GM21786 (cell line): ENCODE results near the gene TRIM67.

Experiments
- ATAC-seq: cut with Tn5 transposase; IDR thresholded peaks from one replicate; pipeline ENCODE4 v1.9.1; 2021; ENCODE audit not compliant: unreplicated experiment

TRIM67 gene

GRCh38 chr1:231182317-231182716 is 20.5 kb downstream of the TRIM67 start:
- no peak for ATAC-seq

DNA sequence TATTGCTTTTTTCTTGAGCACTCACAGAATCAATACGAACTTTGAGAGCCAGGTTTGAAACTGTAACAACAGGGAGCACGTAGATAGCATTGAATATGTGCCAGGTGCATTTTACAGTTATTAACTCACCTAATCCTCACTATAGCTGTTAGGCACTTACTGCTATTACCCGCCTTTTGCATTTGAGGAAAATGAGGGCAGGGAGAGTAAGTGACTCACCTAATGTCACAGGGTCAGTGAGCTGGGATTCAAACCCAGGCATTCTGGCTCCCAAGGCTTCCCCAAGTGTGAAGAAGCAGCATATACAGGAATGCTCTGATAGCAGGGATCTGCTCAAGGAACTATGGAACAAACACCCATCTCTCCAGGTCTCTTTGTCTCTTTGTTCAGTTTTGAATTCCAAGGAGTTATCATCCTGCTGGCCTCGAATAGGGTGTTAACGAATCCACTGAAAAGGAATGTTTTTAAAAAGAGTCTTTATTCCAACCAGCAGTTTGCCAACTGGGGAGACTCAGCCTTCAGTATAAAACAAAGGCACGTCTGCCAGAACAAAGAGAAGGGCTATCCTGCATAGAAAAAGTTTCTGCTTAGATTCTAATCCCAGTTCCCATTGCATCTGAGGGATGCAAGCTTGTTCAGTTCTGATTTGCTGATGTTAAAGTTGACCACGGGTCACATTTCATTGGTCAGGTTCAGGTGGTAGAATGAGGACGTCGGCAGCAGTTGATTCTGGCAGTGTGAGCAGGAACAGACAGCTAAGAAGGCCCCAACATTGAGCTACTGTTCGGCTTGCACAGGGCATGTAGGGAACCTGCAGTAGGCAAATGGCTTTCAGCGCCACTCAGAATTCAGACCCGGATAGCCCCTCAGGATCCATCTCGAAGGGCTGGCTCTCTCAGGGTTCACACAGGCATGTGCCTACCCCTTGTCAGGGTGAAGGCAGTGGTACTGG is 22.1 kb downstream of the TRIM67 start:
- no peak for ATAC-seq

GRCh38 chr1:231184891-231185290 is 23.0 kb downstream of the TRIM67 start:
- ATAC-seq = no peak

DNA sequence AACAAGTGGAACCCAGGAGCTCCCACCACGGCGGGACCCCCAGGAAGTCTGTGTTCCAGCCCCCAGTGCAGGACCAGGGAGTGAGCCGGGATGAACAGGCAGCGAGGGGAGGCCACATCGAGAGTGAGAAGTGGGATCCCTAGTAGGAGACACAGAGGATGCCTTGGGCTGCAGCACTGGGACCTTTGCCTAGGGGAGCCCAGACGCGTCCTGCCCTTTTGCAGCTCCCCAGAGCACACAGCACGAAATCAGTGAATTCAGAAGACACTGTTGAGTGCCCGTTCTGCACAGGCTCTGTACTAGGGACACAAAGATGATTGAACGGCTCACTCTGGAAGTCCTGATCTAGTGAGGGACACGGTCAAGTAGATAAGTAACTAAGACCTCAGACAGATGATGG is 23.5 kb downstream of the TRIM67 start:
- no peak for ATAC-seq

DNA sequence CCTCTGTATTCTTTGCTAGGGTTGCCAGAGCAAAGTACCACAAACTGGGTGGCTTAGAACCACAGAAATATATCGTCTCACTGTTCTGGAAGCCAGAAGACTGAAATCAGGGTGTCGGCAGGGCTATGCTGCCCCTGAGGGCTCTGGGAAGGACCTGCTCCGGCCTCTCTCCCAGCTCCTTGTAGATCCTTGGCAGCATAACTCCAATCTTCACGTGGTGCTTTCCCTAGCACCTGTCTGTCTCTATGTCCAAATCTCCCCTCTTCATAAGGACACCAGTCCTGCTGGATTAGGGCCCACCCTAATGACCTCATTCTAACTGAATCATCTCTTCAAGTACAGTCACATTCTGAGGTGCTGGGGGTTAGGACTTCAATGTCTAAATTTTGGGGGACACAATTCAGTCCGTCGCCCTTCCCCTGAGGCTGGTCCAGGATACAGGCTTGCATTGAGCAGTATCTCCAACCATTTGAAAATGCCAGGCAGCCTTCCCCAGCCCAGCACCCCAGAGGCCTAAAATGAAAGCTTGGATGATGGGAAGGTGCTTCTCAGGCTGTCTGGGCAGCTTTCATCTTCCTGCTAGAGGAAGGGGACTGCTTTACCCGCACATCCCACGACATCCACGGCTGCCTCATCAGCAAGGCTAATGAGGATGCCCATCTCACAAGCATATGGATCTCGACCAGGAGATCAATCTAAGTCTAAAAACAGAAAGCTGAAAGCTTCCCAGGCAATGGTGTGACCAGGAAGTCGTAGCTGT is 24.7 kb downstream of the TRIM67 start:
- ATAC-seq = no peak

DNA sequence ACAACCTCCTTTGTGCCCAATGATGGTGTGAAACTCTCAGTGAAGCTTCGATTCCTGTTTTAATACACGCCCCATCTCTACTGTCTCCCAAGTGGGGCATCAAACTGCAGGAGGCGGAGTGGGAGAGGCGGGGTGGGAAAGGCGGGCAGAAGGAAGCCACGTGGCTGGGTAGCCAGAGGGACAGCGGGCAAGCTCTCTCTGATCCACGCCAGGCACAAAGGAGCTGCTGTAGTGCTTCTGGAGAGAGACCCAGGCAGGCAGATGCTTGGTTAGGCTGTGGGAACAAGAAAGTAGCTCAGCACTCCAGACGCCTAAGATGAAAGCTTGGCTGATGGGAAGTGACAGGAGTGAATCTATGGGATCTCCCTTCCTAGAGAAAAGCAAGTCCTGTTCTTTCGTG is 25.7 kb downstream of the TRIM67 start:
- ATAC-seq = no peak

DNA sequence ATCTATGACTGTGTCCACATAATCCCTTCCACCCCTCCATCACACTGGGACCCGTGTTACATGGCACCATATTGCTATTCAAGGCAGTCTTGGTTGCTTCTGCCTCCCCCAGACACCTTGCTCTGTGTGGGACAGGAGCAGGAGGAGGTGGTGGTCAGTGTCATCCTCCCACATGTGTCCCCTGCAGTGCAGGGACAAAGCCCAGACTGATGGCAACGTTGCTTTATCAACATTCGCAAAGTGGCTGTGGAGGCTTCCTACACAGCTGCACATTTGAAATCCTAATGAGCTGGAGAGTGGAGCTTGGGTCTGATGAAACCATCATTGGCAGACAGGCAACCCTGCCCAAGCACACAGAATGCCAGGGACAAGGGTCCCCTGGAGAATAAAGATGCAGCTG is 26.2 kb downstream of the TRIM67 start:
- no peak for ATAC-seq

DNA sequence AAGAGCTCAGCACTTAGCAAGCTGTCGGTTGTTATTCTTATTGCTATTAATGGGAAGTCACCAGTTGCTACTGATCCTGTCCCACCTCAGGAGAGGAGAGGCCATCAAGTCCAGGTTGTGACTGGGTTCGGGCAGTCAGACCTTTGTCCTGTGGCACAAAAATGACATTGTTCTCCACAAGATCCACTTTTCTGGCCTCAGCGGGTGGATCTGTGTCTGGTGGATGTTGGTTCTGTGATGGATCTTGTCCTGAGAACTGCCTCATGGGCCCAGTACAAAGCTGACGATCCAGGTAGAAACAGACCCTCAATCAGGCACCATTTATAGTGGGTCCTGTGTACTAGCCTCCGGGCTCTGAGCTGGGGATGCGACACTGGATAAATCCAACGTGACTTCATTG is 26.9 kb downstream of the TRIM67 start:
- ATAC-seq = no peak

DNA sequence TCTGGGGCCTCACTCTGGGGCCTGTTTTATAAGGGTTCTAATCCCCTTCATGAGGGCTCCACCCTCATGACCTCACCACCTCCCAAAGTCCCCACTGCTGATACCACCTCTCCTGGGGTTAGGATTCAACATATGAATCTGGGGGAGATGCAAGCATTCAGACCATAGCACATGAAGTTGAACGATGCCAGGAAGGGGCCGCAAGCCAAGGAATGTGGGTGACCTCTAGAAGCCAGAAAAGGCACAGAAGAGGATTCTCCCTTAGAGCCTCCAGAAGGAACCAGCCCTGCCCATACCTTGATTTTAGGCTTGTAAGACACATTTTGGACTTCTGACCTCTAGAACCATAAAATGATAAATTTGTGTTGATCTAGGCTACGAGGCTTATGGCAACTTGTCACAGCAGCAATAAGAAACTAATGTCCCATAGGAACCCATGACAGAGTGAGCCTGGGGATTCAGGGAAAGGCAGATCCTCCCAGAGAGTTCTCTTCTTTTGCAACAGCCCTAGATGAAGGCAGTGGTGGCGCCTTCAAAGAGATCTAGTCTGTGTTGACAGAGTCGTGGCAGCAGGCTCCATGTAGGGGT is 27.9 kb downstream of the TRIM67 start:
- no peak for ATAC-seq

GRCh38 chr1:231190456-231190855 is 28.6 kb downstream of the TRIM67 start:
- ATAC-seq = no peak

- no peak for ATAC-seq
Observed at GRCh38 chr1:231192620-231193163, 30.8 kb downstream of the TRIM67 start.

- ATAC-seq = no peak
Observed at GRCh38 chr1:231193710-231194340, 32.0 kb downstream of the TRIM67 start.

DNA sequence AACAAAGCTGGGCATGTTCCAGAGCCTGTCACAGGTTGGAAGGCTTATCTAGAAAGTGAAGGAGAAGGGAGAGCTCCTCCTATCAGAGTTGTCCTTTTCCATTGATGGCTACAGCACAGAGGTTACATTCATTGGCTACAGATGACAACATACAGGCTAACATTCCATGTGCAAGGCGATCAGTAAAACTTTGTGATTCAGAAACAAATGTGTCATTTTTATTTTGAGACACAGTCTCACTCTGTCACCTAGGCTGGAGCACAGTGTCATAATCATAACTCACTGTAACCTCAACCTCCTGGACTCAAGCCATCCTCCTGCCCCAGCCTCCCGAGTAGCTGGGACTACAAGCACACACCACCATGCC is 32.6 kb downstream of the TRIM67 start:
- ATAC-seq = no peak

DNA sequence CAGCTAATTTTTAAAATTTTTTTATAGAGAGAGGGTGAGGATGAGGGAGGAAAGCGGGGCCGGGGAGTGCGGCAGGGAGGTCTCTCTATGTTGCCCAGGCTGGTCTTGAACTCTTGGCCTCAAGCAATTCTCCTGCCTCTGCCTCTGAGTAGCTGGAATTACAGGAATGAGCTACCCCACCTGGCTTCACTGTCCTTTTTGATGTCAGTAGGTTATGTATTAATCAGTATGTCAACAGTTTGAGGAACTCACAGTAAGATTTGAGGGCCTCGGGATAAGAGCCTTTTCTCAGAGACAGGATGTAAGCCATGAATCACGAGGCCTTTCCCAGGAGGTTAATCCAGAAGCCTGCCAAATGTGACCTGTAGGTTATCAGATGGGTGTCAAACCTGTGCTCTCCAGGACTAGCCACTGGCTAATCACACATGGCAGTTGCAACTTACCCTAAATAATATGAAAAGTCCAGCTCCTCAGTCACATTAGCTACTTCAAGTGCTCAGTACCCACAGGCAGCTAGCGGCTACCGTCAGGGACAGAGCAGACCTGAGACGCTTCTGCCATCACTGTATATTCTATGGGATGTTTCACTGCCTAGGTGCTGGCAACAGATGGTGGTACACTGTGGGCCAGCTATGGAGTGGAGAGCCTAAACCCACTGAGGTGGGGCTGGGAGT is 33.1 kb downstream of the TRIM67 start:
- no peak for ATAC-seq

- no peak for ATAC-seq
Observed at GRCh38 chr1:231196307-231196706, 34.4 kb downstream of the TRIM67 start.

DNA sequence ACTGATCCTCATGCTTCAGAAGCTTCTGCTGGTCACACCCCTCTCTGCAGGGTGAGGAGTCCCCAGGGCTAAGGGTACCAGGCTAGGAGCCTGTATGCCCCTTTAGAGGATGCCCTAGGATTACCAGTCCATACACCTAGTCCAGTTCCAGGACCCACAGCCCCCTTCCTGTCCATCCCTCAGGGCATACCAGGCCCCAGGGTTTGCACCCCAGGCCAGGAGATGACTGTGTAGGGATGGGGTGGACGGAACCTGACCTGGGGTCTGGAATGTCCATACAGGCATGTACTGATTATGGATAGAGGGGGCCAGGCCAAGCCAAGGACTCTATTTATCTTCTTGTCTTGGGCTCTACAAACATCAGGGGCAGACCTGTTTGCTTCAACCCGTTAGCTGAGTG is 34.9 kb downstream of the TRIM67 start:
- no peak for ATAC-seq

GRCh38 chr1:231199868-231200267 is 38.0 kb downstream of the TRIM67 start:
- no peak for ATAC-seq

- no peak for ATAC-seq
Observed at GRCh38 chr1:231200388-231201031, 38.7 kb downstream of the TRIM67 start.

GRCh38 chr1:231201375-231201978 is 39.6 kb downstream of the TRIM67 start:
- no peak for ATAC-seq
